ENCODE data around the gene CHMP1B. TPM values are rescaled to one million over a fixed set of nuclear protein-coding genes. Genes with fewer than 3 reads are reported as not detected.

The CHMP1B gene, protein sequence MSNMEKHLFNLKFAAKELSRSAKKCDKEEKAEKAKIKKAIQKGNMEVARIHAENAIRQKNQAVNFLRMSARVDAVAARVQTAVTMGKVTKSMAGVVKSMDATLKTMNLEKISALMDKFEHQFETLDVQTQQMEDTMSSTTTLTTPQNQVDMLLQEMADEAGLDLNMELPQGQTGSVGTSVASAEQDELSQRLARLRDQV
- total RNA-seq (ENCODE audit: low replicate concordance): 54.1 and 60.6 TPM in 2 replicates

DNA sequence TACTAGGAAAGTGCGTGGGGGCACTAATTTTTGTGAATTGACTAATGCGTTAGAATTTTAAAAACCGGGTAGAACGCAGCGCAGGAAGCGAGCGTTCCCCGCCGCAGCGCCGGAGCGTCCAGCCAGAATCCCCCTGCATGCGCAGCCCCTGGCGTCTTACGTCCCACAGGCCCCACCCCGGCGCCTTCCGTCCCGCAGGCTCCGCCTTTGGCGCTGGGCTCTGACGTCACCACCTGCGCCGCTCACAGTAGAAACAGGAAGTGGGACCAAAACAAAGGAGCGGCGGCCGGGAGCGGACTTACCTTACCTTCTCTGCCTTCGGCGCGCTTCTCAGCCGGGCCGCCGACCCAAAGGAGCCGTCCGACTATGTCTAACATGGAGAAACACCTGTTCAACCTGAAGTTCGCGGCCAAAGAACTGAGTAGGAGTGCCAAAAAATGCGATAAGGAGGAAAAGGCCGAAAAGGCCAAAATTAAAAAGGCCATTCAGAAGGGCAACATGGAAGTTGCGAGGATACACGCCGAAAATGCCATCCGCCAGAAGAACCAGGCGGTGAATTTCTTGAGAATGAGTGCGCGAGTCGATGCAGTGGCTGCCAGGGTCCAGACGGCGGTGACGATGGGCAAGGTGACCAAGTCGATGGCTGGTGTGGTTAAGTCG is at the start of gene CHMP1B:
CHMP1B (plus strand) TSS at position 268 of the 660 bp plus-strand sequence; CDS start at position 367, 99 bp downstream.

Other genes with a start within 250 kb of the CHMP1B start
- gene SLC35G4, start 241.8 kb upstream of the CHMP1B start, total RNA-seq (ENCODE audit: low replicate concordance): not detected in 2 replicates
- 0.12 and 0.15 TPM in 2 replicates for gene GNAL, start 162.1 kb upstream of the CHMP1B start, total RNA-seq (ENCODE audit: low replicate concordance)
- 19.5 and 25.7 TPM in 2 replicates for gene MPPE1, start 56.9 kb downstream of the CHMP1B start, total RNA-seq (ENCODE audit: low replicate concordance)
- 1.1 and 15.6 TPM in 2 replicates for gene IMPA2, start 130.1 kb downstream of the CHMP1B start, total RNA-seq (ENCODE audit: low replicate concordance)
- gene ANKRD62, start 242.4 kb downstream of the CHMP1B start, total RNA-seq (ENCODE audit: low replicate concordance): not detected in 2 replicates